Stimulated activated CD4-positive, alpha-beta T cell treated with anti-CD3 and anti-CD28 coated beads, Interleukin-1b, Interleukin-23, amount 100 ng/mL, for 48 hours (primary cell): ENCODE data around the gene BHLHE23.
"Not testable (repeated sequence)": the region's sequence is repeated elsewhere in the genome, so short reads cannot be mapped to it uniquely, and the experiment has no call there.

Experiments
- DNase-seq: peaks from one replicate; pipeline ENCODE4 v3.0.0-alpha.2; 2020

The BHLHE23 gene

GRCh38 chr20:63042448-63043071, 35.8 kb upstream of the BHLHE23 start:
- DNase-seq, result no peak

- DNase-seq, result no peak
These were observed 35.0 kb upstream of the BHLHE23 start for GRCh38 chr20:63041776-63042175.

- DNase-seq, result no peak
These were observed 31.0 kb upstream of the BHLHE23 start for GRCh38 chr20:63037669-63038268.

- DNase-seq, result no peak
These were observed 29.5 kb upstream of the BHLHE23 start for GRCh38 chr20:63036291-63036690.

- no peak for DNase-seq
These were observed 28.9 kb upstream of the BHLHE23 start for GRCh38 chr20:63035603-63036185.

- not testable (repeated sequence) for DNase-seq
These were observed 28.2 kb upstream of the BHLHE23 start for GRCh38 chr20:63034710-63035602.

GRCh38 chr20:63033794-63034709, 27.3 kb upstream of the BHLHE23 start:
- DNase-seq, result no peak

GRCh38 chr20:63032861-63033793, 26.4 kb upstream of the BHLHE23 start:
- no peak for DNase-seq

- no peak for DNase-seq
These were observed 25.4 kb upstream of the BHLHE23 start for GRCh38 chr20:63032026-63032800.

GRCh38 chr20:63031251-63032014, 24.7 kb upstream of the BHLHE23 start:
- DNase-seq, result no peak

- peak; percentile 24 for DNase-seq
These were observed 22.8 kb upstream of the BHLHE23 start for GRCh38 chr20:63029358-63030121.

GRCh38 chr20:63028461-63028921, 21.7 kb upstream of the BHLHE23 start:
- DNase-seq, result no peak

GRCh38 chr20:63027922-63028389, 21.2 kb upstream of the BHLHE23 start:
- DNase-seq, result no peak

GRCh38 chr20:63027221-63027921, 20.6 kb upstream of the BHLHE23 start:
- no peak for DNase-seq

- no peak for DNase-seq
These were observed 19.9 kb upstream of the BHLHE23 start for GRCh38 chr20:63026582-63027165.

- DNase-seq, result no peak
These were observed 19.0 kb upstream of the BHLHE23 start for GRCh38 chr20:63025534-63026331.
